HG02970 (cell line): ENCODE data around the gene MYO1E.

Source experiments
- ATAC-seq: cut with Tn5 transposase; IDR thresholded peaks from one replicate; pipeline ENCODE4 v1.9.1; 2021; ENCODE audit warnings: mild to moderate bottlenecking, moderate library complexity, moderate number of reproducible peaks; ENCODE audit not compliant: unreplicated experiment, low FRiP score

MYO1E gene

GRCh38 chr15:59326856-59327255 is 45.8 kb downstream of the MYO1E start:
- no peak for ATAC-seq

GRCh38 chr15:59322056-59322759 is 50.5 kb downstream of the MYO1E start:
- no peak for ATAC-seq

- no peak for ATAC-seq
These were observed 51.5 kb downstream of the MYO1E start for GRCh38 chr15:59321000-59321689.

- ATAC-seq, result no peak
These were observed 55.5 kb downstream of the MYO1E start for GRCh38 chr15:59317211-59317610.

- ATAC-seq, result no peak
These were observed 56.7 kb downstream of the MYO1E start for GRCh38 chr15:59315914-59316451.

GRCh38 chr15:59313641-59314332 is 58.9 kb downstream of the MYO1E start:
- no peak for ATAC-seq

- ATAC-seq, result no peak
These were observed 60.5 kb downstream of the MYO1E start for GRCh38 chr15:59312205-59312604.

- no peak for ATAC-seq
These were observed 61.5 kb downstream of the MYO1E start for GRCh38 chr15:59311195-59311594.

- ATAC-seq, result no peak
These were observed 63.3 kb downstream of the MYO1E start for GRCh38 chr15:59309405-59309804.

- no peak for ATAC-seq
These were observed 65.5 kb downstream of the MYO1E start for GRCh38 chr15:59307165-59307537.

GRCh38 chr15:59306520-59307164 is 66.0 kb downstream of the MYO1E start:
- no peak for ATAC-seq

- ATAC-seq, result no peak
These were observed 67.9 kb downstream of the MYO1E start for GRCh38 chr15:59304807-59305206.

GRCh38 chr15:59304034-59304795 is 68.5 kb downstream of the MYO1E start:
- no peak for ATAC-seq

GRCh38 chr15:59303633-59304032 is 69.0 kb downstream of the MYO1E start:
- no peak for ATAC-seq

GRCh38 chr15:59303136-59303535 is 69.5 kb downstream of the MYO1E start:
- no peak for ATAC-seq

GRCh38 chr15:59301527-59301926 is 71.1 kb downstream of the MYO1E start:
- ATAC-seq, result no peak

GRCh38 chr15:59300618-59301139 is 72.0 kb downstream of the MYO1E start:
- no peak for ATAC-seq

GRCh38 chr15:59299929-59300617 is 72.6 kb downstream of the MYO1E start:
- ATAC-seq, result peak; percentile 54

- ATAC-seq, result no peak
These were observed 73.8 kb downstream of the MYO1E start for GRCh38 chr15:59298854-59299250.
